H9 (cell line): ENCODE data around the gene POLG2. TPM values are rescaled to one million over a fixed set of nuclear protein-coding genes. Genes with fewer than 3 reads are reported as not detected.

ENCODE experiments used
- DNase-seq: peaks from one replicate; pipeline ENCODE4 v3.0.0-alpha.2; 2017
- H2AFZ ChIP-seq: one replicate; pipeline ENCODE4 v1.6.1; 2013; ENCODE audit warnings: mild to moderate bottlenecking, low read length, control low read depth, moderate library complexity
- H2AK5ac ChIP-seq: 2 replicates; pipeline ENCODE4 v1.6.1; 2013; ENCODE audit warnings: low read length, control low read depth, mixed read lengths; ENCODE audit not compliant: insufficient read length
- H2BK120ac ChIP-seq: one replicate; pipeline ENCODE4 v1.6.1; 2013; ENCODE audit warnings: low read depth, mild to moderate bottlenecking, low read length, control low read depth, inconsistent platforms; ENCODE audit not compliant: poor library complexity, severe bottlenecking
- H2BK12ac ChIP-seq: 2 replicates; pipeline ENCODE4 v1.6.1; 2013; ENCODE audit warnings: low read length, control low read depth, mixed read lengths, low read depth; ENCODE audit not compliant: insufficient read length
- H2BK15ac ChIP-seq: 2 replicates; pipeline ENCODE4 v1.6.1; 2013; ENCODE audit warnings: low read depth, low read length, control low read depth
- H2BK20ac ChIP-seq: one replicate; pipeline ENCODE4 v1.6.1; 2013; ENCODE audit warnings: low read depth, mild to moderate bottlenecking, low read length, control low read depth, inconsistent platforms; ENCODE audit not compliant: poor library complexity, severe bottlenecking
- H2BK5ac ChIP-seq: 2 replicates; pipeline ENCODE4 v1.6.1; 2013; ENCODE audit warnings: low read length, control low read depth, mixed read lengths; ENCODE audit not compliant: insufficient read length
- H3K14ac ChIP-seq: 2 replicates; pipeline ENCODE4 v1.6.1; 2013; ENCODE audit warnings: low read length, control low read depth; ENCODE audit not compliant: insufficient read depth
- H3K18ac ChIP-seq: 2 replicates; pipeline ENCODE4 v1.6.1; 2013; ENCODE audit warnings: low read depth, mild to moderate bottlenecking, mixed read lengths, low read length, control low read depth; ENCODE audit not compliant: insufficient read length
- H3K23ac ChIP-seq: 2 replicates; pipeline ENCODE4 v1.6.1; 2013; ENCODE audit warnings: low read length, control low read depth, mixed read lengths, low read depth; ENCODE audit not compliant: insufficient read length
- H3K23me2 ChIP-seq: 2 replicates; pipeline ENCODE4 v1.6.1; 2013; ENCODE audit warnings: low read depth, mild to moderate bottlenecking, mixed read lengths, low read length, control low read depth; ENCODE audit not compliant: insufficient read length, poor library complexity, severe bottlenecking
- H3K27ac ChIP-seq: 2 replicates; pipeline ENCODE4 v1.5.1; 2013; ENCODE audit warnings: low read length, control low read depth, mixed read lengths, low read depth; ENCODE audit not compliant: insufficient read length
- H3K27me3 ChIP-seq: 2 replicates; pipeline ENCODE4 v1.6.1; 2013; ENCODE audit warnings: low read length, control low read depth, inconsistent platforms; ENCODE audit not compliant: insufficient read depth
- H3K4ac ChIP-seq: 2 replicates; pipeline ENCODE4 v1.6.1; 2013; ENCODE audit warnings: low read depth, mild to moderate bottlenecking, control low read depth, inconsistent platforms, low read length, moderate library complexity
- H3K4me1 ChIP-seq: 2 replicates; pipeline ENCODE4 v1.6.1; 2013; ENCODE audit warnings: low read length, control low read depth, inconsistent platforms; ENCODE audit not compliant: insufficient read depth
- H3K4me2 ChIP-seq: 2 replicates; pipeline ENCODE4 v1.6.1; 2013; ENCODE audit warnings: low read length, control low read depth, mixed read lengths; ENCODE audit not compliant: insufficient read length, insufficient read depth
- H3K56ac ChIP-seq: 2 replicates; pipeline ENCODE4 v1.6.1; 2013; ENCODE audit warnings: low read depth, mild to moderate bottlenecking, mixed read lengths, low read length, control low read depth; ENCODE audit not compliant: insufficient read length
- H3K79me1 ChIP-seq: 2 replicates; pipeline ENCODE4 v1.6.1; 2013; ENCODE audit warnings: low read depth, mild to moderate bottlenecking, moderate library complexity, low read length, control low read depth, inconsistent platforms; ENCODE audit not compliant: insufficient read depth, poor library complexity, severe bottlenecking
- H3K79me2 ChIP-seq: 2 replicates; pipeline ENCODE4 v1.6.1; 2013; ENCODE audit warnings: low read length, control low read depth, inconsistent platforms; ENCODE audit not compliant: insufficient read depth
- H3K9ac ChIP-seq: 2 replicates; pipeline ENCODE4 v1.6.1; 2013; ENCODE audit warnings: low read length, control low read depth, mixed read lengths; ENCODE audit not compliant: insufficient read length; ENCODE audit errors: extremely low read depth
- H3K9me3 ChIP-seq: one replicate; pipeline ENCODE4 v1.6.1; 2013; ENCODE audit warnings: low read depth, low read length, inconsistent platforms; ENCODE audit not compliant: control insufficient read depth
- H3T11ph ChIP-seq: one replicate; pipeline ENCODE4 v1.6.1; 2013; ENCODE audit warnings: mild to moderate bottlenecking, low read length, control low read depth, inconsistent platforms
- H4K20me1 ChIP-seq: one replicate; pipeline ENCODE4 v1.6.1; 2013; ENCODE audit not compliant: control insufficient read depth, insufficient read length, insufficient read depth
- H4K5ac ChIP-seq: 2 replicates; pipeline ENCODE4 v1.6.1; 2013; ENCODE audit warnings: low read depth, mild to moderate bottlenecking, mixed read lengths, low read length, control low read depth; ENCODE audit not compliant: insufficient read length
- H4K8ac ChIP-seq: replicated peaks from 2 replicates; pipeline ENCODE4 v1.6.1; 2013; ENCODE audit warnings: low read length, control low read depth, mixed read lengths, low read depth; ENCODE audit not compliant: insufficient read length
- H4K91ac ChIP-seq: 2 replicates; pipeline ENCODE4 v1.6.1; 2013; ENCODE audit warnings: low read depth, mild to moderate bottlenecking, moderate library complexity, mixed read lengths, low read length, control low read depth; ENCODE audit not compliant: insufficient read length
- H3K27ac Mint-ChIP-seq, 3 experiments: 2 replicates in 2 of 3; 3 replicates in 1 of 3; pipeline ENCODE4 v1.8.0; 2020 to 2021; ENCODE audit warnings: mixed read lengths in 3 of 3, mild to moderate bottlenecking in 1 of 3, moderate library complexity in 1 of 3
- H3K27me3 Mint-ChIP-seq: 2 replicates; pipeline ENCODE4 v1.8.0; 2021; ENCODE audit warnings: low read depth, mild to moderate bottlenecking, moderate library complexity, mixed read lengths
- H3K36me3 Mint-ChIP-seq, 3 experiments: 2 replicates in 2 of 3; 3 replicates in 1 of 3; pipeline ENCODE4 v1.8.0; 2020 to 2021; ENCODE audit warnings: low read depth in 3 of 3, mixed read lengths in 3 of 3; ENCODE audit not compliant: insufficient read depth in 1 of 3
- H3K4me1 Mint-ChIP-seq, 2 experiments: 2 replicates each; pipeline ENCODE4 v1.8.0; 2020; ENCODE audit warnings: mixed read lengths in 2 of 2
- H3K4me3 Mint-ChIP-seq, 2 experiments: 2 replicates in 1 of 2; 3 replicates in 1 of 2; pipeline ENCODE4 v1.8.0; 2020 to 2021; ENCODE audit warnings: mild to moderate bottlenecking in 2 of 2, mixed read lengths in 2 of 2, moderate library complexity in 1 of 2
- H3K9me3 Mint-ChIP-seq, 2 experiments: 2 replicates in 1 of 2; 3 replicates in 1 of 2; pipeline ENCODE4 v1.8.0; 2020; ENCODE audit warnings: mild to moderate bottlenecking in 2 of 2, mixed read lengths in 2 of 2, moderate library complexity in 1 of 2
- WGBS: extraction: QIAGEN DNeasy Blood & Tissue Kit; methylation state at CpG from one replicate; pipeline ENCODE4 v1.1.7; 2013; ENCODE audit warnings: missing lambda C conversion rate, low lambda C conversion rate, mixed read lengths; ENCODE audit not compliant: insufficient read length; ENCODE audit errors: extremely low coverage; 5-methylcytosine and 5-hydroxymethylcytosine counted together
- total RNA-seq: library from RNA; stranded (reverse); gene quantifications from 2 replicates; pipeline ENCODE4 v1.2.1, GENCODE V29; 2021
- TF ChIP-seq, protein P1 (sequence below): fragments of 200-600 bp; sonication (generic); conservative IDR thresholded peaks from 3 replicates; pipeline ENCODE4 v1.8.0; 2021; ENCODE audit warnings: antibody characterized with exemption, mild to moderate bottlenecking

The POLG2 gene
- total RNA-seq, 1 experiment from 2014 or later = 35.5 TPM

DNA sequence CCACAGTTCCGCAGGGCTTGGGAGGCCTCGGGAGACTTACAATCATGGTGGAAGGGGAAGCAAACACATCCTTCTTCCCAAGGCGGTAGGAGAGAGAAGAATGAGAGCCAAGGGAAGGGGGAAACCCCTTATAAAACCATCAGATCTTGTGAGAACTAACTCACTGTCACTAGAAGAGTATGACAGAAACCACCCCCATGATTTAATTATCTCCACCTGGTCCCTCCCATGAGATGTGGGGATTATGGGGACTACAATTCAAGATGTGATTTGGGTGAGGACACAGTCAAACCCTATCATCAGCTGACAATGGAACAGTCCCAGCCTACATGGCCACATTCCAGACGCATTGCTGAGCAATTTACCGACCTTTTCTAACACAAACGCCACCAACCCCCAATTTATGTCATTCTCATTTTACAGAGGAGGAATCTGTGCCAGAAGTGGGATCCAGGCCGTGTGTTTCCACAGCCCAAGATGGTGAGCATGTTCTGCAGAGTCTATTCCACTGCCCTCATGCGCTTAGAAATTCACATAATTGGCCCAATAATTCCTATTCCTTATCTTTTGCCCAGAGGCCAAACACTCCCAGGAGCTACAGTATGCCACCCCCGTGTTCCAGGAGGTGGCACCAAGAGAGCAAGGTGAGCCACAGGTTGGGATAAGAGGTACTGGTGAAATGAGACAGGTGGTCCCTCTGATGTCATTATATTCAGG lies 30.7 kb downstream of the POLG2 start:
- Histone ChIP-seq H3T11ph (no peak overlapping the region), H4K91ac (no peak overlapping the region), H3K27ac (no peak overlapping the region), H3K23me2 (no peaks in the 10 kb centered on the region), H4K20me1 (no peaks in the 10 kb centered on the region), H3K4me1 (peaks cover 4% of the 10 kb centered on the region; the same call in 1 of the 2 replicates), H4K8ac (no peak overlapping the region), H3K14ac (no peak overlapping the region), H2BK12ac (no peak overlapping the region), H2BK120ac (no peak overlapping the region), H2BK20ac (no peak overlapping the region), H3K23ac (no peak overlapping the region), H2BK5ac (no peak overlapping the region), H3K9ac (no peak overlapping the region), H3K4me2 (no peak overlapping the region), H3K18ac (no peak overlapping the region), H2AFZ (no peak overlapping the region), H2AK5ac (no peak overlapping the region), H3K27me3 (no peaks in the 10 kb centered on the region), H3K9me3 (no peaks in the 10 kb centered on the region), H3K56ac (no peak overlapping the region), H4K5ac (no peak overlapping the region), H3K79me2 (no peaks in the 10 kb centered on the region), H3K79me1 (no peaks in the 10 kb centered on the region), H2BK15ac (no peak overlapping the region), H3K4ac (no peak overlapping the region)
- H3K9me3 Mint-ChIP-seq = no peaks in the 10 kb centered on the region; a peak in 1 of 5 replicates
- H3K4me3 Mint-ChIP-seq = no peak overlapping the region
- no peaks in the 10 kb centered on the region; a peak in 1 of 7 replicates for H3K36me3 Mint-ChIP-seq
- whole genome bisulfite sequencing = no CpG with 5 or more reads among the region's 9 CpGs
- H3K27ac Mint-ChIP-seq = no peak overlapping the region
- TF ChIP-seq, protein P1, sequence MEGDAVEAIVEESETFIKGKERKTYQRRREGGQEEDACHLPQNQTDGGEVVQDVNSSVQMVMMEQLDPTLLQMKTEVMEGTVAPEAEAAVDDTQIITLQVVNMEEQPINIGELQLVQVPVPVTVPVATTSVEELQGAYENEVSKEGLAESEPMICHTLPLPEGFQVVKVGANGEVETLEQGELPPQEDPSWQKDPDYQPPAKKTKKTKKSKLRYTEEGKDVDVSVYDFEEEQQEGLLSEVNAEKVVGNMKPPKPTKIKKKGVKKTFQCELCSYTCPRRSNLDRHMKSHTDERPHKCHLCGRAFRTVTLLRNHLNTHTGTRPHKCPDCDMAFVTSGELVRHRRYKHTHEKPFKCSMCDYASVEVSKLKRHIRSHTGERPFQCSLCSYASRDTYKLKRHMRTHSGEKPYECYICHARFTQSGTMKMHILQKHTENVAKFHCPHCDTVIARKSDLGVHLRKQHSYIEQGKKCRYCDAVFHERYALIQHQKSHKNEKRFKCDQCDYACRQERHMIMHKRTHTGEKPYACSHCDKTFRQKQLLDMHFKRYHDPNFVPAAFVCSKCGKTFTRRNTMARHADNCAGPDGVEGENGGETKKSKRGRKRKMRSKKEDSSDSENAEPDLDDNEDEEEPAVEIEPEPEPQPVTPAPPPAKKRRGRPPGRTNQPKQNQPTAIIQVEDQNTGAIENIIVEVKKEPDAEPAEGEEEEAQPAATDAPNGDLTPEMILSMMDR = no peak
- no peaks in the 10 kb centered on the region; the same call in 1 of the 2 replicates for H3K27me3 Mint-ChIP-seq
- H3K4me1 Mint-ChIP-seq = peaks cover 8 to 13% of the 10 kb centered on the region in 2 experiments
- DNase-seq = no peak
